HG03280 (cell line): Measurements from ENCODE around the gene RNF114.
"Not testable (repeated sequence)": the region's sequence is repeated elsewhere in the genome, so short reads cannot be mapped to it uniquely, and the experiment has no call there.

Source experiments
- ATAC-seq: cut with Tn5 transposase; IDR thresholded peaks from one replicate; pipeline ENCODE4 v1.9.1; 2021; ENCODE audit warnings: mild to moderate bottlenecking, moderate library complexity; ENCODE audit not compliant: unreplicated experiment

The RNF114 gene

DNA sequence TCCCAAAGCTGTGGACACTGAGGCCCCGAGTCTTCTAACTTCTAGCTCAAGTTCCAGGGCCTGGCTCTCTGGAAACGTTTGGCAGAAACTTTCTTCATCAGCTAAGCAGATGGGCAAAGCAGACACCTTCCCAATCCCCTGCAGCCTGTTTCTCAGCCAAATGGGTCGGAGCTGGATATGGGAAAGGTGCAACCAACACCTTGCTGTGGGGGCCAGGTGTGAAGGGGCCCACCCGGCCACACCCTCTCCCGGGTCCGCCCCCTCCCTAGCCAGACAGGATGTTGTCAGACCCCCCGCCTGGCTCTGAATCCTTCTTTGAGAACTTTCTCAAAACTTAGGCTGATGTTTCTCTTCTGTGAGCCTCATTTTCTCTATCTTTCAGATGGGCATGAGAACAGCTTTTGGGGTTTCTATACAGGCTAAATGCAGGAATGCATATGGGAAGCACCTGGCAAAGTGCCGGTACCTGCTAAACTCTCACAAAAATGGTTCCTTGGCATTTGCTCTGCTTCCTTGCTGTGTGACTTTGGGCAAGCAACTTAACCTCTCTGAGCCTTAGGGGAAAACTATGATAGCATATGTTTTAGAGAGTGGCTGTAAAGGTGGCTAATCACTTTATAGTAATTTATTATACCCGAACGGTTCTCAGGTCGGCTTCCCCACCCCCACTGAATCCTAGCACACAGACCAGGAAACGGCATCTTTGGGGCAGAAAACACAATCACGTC, 48.4 kb downstream of the RNF114 start:
- ATAC-seq: no peak

GRCh38 chr20:49985157-49985556, 49.0 kb downstream of the RNF114 start:
- ATAC-seq: no peak

GRCh38 chr20:49985617-49986016, 49.4 kb downstream of the RNF114 start:
- ATAC-seq: no peak

GRCh38 chr20:49986049-49986448, 49.9 kb downstream of the RNF114 start:
- ATAC-seq: no peak

- no peak for ATAC-seq
Measured at GRCh38 chr20:49987015-49987867, 51.0 kb downstream of the RNF114 start.

GRCh38 chr20:49987868-49988690, 51.9 kb downstream of the RNF114 start:
- no peak for ATAC-seq

- no peak for ATAC-seq
Measured at GRCh38 chr20:49989234-49990065, 53.3 kb downstream of the RNF114 start.

GRCh38 chr20:49990271-49990720, 54.1 kb downstream of the RNF114 start:
- ATAC-seq: no peak

- no peak for ATAC-seq
Measured at GRCh38 chr20:49993301-49993751, 57.1 kb downstream of the RNF114 start.

DNA sequence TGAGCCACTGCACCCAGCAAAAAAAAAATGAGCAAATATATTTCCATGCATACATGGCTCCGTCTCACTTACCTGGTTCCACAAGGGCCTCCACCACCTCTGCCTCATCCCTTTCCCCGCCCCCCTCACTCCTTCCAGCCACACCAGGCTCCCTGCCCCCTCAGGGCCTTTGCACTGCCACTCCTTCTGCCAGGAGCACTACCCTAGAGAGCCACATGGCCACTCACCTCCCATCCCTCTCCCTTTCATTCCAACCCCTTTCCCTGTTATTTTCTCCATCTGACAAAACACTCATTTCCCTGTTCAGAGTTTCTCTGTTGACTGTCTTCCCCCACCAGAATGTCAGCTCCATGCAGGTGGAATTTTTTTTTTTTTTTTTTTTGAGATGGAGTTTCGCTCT, 59.4 kb downstream of the RNF114 start:
- no peak for ATAC-seq

- ATAC-seq: not testable (repeated sequence)
Measured at GRCh38 chr20:49998478-49999188, 62.4 kb downstream of the RNF114 start.

GRCh38 chr20:49999329-49999728, 63.1 kb downstream of the RNF114 start:
- no peak for ATAC-seq

DNA sequence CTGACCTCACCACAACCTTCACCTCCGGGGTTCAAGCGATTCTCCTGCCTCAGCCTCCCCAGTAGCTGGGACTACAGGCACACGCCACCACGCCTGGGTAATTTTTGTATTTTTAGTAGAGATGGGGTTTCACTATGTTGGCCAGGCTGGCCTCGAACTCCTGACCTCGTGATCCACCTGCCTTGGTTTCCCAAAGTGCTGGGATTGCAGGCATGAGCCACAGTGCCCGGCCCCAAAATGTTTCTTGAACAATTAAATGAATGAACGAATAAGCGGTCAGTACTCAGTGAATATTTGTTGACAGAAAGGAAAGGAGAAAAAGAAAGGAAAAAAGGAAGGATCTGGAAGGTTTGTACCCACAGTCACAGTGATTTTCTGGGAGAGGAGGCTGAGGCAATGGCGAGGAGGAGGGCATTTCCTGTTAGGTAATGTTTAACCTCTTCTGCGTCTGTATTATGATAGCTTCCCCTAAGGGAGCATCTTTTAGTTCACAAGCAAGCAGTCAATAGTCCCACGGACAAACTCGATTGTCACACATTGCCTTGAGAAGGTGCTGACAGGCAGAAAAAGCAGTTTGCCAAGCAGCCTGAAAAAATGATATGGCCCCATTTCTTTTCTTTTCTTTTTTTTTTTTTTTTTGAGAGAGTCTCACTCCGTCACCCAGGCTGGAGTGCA, 64.5 kb downstream of the RNF114 start:
- not testable (repeated sequence) for ATAC-seq

GRCh38 chr20:50001784-50002311, 65.7 kb downstream of the RNF114 start:
- ATAC-seq: no peak

DNA sequence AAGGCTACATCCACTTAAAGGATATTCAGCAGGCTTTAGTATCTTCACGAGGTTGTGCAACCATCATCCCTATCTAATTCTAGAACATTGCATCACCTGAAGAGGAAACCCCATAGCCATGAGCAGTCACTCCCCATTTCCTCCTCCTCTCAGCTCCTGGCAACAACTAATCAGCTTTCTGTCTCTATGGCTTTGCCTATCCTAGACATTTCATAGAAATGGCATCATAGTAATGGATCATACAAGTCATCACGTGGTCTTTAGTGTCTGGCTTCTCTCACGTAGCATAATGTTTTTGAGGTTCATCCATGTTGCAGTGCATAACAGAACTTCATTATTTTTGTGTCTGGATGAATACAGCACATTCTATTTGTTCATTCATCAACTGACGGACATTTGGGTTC, 67.1 kb downstream of the RNF114 start:
- no peak for ATAC-seq
